HG02678 (cell line): Measurements from ENCODE around the gene CETP.

Experiments used
- ATAC-seq: cut with Tn5 transposase; IDR thresholded peaks from one replicate; pipeline ENCODE4 v1.9.1; 2021; ENCODE audit warnings: mild to moderate bottlenecking, moderate library complexity; ENCODE audit not compliant: unreplicated experiment

Gene CETP

GRCh38 chr16:57016301-57016700 lies 54.6 kb downstream of the CETP start:
- ATAC-seq: no peak

- ATAC-seq: no peak
Observed at GRCh38 chr16:57016831-57017230, 55.1 kb downstream of the CETP start.

GRCh38 chr16:57017251-57017650 lies 55.5 kb downstream of the CETP start:
- ATAC-seq: no peak

- no peak for ATAC-seq
Observed at GRCh38 chr16:57019746-57020145, 58.0 kb downstream of the CETP start.

GRCh38 chr16:57020651-57021050 lies 58.9 kb downstream of the CETP start:
- ATAC-seq: no peak

GRCh38 chr16:57021757-57022156 lies 60.0 kb downstream of the CETP start:
- ATAC-seq: no peak

GRCh38 chr16:57022445-57022844 lies 60.7 kb downstream of the CETP start:
- no peak for ATAC-seq

- ATAC-seq: no peak
Observed at GRCh38 chr16:57023541-57024249, 61.9 kb downstream of the CETP start.

GRCh38 chr16:57024894-57025680 lies 63.3 kb downstream of the CETP start:
- no peak for ATAC-seq

- no peak for ATAC-seq
Observed at GRCh38 chr16:57025941-57026777, 64.4 kb downstream of the CETP start.

GRCh38 chr16:57026778-57027062 lies 65.0 kb downstream of the CETP start:
- ATAC-seq: no peak

GRCh38 chr16:57027067-57027466 lies 65.3 kb downstream of the CETP start:
- ATAC-seq: no peak

GRCh38 chr16:57028086-57028485 lies 66.3 kb downstream of the CETP start:
- ATAC-seq: no peak

GRCh38 chr16:57029161-57030160 lies 67.7 kb downstream of the CETP start:
- ATAC-seq: no peak

GRCh38 chr16:57030346-57030902 lies 68.7 kb downstream of the CETP start:
- ATAC-seq: no peak

GRCh38 chr16:57031156-57031555 lies 69.4 kb downstream of the CETP start:
- ATAC-seq: no peak

GRCh38 chr16:57032346-57032745 lies 70.6 kb downstream of the CETP start:
- no peak for ATAC-seq

- no peak for ATAC-seq
Observed at GRCh38 chr16:57032931-57033330, 71.2 kb downstream of the CETP start.
